ENCODE results near the gene SOX15.

Gene SOX15

DNA sequence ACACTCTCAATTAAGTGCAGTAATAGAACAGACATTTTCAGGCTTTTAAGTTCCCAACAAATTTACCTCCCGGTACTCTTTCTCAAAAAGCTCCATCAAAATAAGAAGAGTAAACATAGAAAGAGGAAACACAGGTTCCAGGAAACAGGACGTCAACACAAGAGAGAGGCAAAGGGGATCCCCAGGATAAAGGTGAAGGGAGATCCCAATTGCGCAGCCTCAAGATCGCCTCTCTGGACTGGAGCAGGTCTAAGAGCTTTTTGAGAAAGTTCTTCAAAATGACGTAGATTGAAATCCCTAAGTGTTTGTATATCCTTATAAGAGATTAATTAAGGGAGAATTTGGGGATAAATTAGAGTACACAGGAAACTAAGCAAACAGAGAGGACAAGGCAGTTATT lies 28.7 kb upstream of the SOX15 start:
- no peak overlapping the region for H3K4me3 ChIP-seq (ENCODE audit: low read depth, low read length)
- TF ChIP-seq, protein P1, sequence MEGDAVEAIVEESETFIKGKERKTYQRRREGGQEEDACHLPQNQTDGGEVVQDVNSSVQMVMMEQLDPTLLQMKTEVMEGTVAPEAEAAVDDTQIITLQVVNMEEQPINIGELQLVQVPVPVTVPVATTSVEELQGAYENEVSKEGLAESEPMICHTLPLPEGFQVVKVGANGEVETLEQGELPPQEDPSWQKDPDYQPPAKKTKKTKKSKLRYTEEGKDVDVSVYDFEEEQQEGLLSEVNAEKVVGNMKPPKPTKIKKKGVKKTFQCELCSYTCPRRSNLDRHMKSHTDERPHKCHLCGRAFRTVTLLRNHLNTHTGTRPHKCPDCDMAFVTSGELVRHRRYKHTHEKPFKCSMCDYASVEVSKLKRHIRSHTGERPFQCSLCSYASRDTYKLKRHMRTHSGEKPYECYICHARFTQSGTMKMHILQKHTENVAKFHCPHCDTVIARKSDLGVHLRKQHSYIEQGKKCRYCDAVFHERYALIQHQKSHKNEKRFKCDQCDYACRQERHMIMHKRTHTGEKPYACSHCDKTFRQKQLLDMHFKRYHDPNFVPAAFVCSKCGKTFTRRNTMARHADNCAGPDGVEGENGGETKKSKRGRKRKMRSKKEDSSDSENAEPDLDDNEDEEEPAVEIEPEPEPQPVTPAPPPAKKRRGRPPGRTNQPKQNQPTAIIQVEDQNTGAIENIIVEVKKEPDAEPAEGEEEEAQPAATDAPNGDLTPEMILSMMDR (IDR thresholded peaks at IDR 0.05; ENCODE audit: borderline replicate concordance, insufficient read depth, low read depth, low read length) = no peak

DNA sequence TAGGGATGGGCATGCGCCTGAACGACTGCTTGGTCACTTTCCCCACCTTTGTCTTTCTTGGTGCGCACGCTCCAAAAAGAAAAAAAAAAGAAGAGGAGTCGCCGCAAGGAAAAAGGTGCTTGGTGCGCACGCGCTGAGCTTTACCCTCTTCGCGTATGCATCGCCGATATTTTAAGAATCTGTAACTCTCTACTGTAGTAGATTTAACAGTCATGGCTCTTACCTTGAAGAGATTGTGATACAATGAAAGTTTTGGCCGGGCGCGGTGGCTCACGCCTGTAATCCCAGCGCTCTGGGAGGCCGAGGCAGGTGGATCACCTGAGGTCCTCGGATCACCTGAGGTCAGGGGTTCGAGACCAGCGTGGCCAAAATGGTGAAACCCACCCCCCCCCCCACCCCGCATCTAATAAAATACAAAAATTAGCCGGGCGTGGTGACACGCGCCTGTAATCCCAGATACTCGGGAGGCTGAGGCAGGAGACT lies 25.4 kb upstream of the SOX15 start:
- H3K4me3 ChIP-seq (ENCODE audit: low read depth, low read length) = peak overlapping the region; percentile 39
- TF ChIP-seq, protein P1 (IDR thresholded peaks at IDR 0.05; ENCODE audit: borderline replicate concordance, insufficient read depth, low read depth, low read length) = no peak

DNA sequence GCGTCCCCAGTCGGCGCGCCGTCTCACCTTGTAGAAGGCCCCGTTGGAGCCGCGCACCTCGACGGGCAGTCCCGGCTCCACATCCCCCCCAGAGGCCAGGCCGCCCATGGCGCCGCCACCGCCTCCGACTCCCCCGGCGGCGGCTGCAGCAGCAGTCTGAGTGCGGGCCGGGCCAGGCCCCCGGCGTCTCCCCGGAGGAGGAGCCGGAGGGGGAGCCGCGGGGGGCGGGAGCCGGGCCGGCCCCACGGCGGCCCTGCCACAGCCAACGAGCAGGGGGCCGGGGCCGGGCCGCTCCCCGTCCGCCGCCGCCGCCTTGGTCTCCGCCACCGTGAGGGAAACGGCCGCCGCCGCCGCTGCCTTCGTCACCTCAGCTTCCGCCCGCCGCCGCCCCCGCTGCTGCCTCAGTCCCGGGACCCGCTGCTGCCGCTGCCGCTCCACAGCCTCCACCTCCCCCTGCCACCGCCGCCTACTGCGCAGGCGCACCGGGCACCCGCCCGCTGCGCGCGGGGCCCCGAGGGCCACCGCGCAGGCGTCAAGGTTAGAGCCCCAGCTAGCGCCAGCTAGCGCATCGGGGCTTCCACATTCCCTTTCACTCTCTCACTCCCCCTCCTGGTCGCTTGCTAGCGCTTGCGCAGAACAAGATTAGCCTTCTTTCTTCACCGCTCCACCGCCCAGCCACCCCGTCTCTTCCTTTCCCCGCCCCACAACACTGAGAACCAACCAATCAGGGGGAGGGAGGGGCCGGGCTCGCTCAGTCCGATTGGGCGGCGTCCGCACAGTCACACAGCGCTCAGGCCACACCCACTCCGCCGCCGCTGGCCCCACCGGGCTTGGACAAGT lies 24.8 kb upstream of the SOX15 start, which contains the start of gene FXR2:
Gene FXR2 (minus strand): TSS at position 473 of the 840 bp plus-strand sequence. CDS start 365 bp downstream, at position 108.
- TF ChIP-seq, protein P1 (IDR thresholded peaks at IDR 0.05; ENCODE audit: borderline replicate concordance, insufficient read depth, low read depth, low read length) = peak; percentile 80
- peak within 1 kb of the TSS; percentile 89 for H3K4me3 ChIP-seq (ENCODE audit: low read depth, low read length)

DNA sequence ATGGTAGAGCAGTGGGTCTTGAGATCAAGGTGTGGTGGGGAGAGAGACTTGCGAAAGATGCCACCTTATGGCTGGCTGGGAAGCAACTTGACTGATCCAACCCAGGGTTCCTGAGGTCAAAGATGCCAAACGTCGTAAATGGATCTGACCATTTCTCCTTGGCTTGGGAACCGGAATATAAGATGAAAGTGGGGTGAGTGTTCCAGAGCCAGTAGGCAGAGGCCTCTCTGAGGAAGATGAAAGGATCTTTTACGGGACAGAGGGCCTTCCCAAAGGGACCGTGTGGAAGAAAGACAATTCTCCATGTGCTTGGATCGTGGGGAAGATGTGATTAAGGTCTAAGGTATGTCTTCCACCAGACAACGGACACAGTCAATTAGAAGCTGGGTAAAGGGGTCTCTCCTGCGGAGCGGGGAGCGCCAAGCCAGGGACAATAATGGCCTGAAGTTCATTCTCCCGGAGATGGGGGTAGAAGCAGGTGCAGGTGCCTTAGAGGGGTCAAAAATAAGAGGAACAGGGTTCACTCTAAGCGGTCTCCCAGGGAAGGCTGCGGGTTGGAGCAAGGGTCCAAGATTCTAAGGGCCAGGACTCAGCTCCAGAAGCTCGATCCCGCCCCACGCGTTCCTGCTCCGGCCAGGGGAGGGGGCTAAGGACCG lies 24.0 kb upstream of the SOX15 start:
- H3K4me3 ChIP-seq (ENCODE audit: low read depth, low read length) = peak overlapping the region; percentile 89
- TF ChIP-seq, protein P1 (IDR thresholded peaks at IDR 0.05; ENCODE audit: borderline replicate concordance, insufficient read depth, low read depth, low read length) = no peak

DNA sequence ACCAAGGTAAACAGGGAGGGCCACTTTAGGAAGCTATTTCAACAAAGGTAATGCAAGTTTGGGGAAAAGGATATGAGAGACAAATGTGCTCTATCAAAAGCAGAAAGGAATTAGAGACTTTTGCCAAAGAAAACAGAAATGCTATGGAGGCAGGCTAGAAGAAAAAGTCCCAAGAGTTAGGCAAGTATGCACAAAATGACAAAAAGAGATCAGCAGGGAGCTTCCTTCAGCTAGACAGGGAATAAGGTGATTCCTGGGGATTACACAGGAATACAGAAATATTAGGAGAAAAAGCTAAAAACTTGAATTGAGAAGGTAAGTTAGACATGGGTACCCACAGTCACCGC lies 22.4 kb upstream of the SOX15 start:
- H3K4me3 ChIP-seq (ENCODE audit: low read depth, low read length) = no peak overlapping the region
- TF ChIP-seq, protein P1 (IDR thresholded peaks at IDR 0.05; ENCODE audit: borderline replicate concordance, insufficient read depth, low read depth, low read length) = no peak

DNA sequence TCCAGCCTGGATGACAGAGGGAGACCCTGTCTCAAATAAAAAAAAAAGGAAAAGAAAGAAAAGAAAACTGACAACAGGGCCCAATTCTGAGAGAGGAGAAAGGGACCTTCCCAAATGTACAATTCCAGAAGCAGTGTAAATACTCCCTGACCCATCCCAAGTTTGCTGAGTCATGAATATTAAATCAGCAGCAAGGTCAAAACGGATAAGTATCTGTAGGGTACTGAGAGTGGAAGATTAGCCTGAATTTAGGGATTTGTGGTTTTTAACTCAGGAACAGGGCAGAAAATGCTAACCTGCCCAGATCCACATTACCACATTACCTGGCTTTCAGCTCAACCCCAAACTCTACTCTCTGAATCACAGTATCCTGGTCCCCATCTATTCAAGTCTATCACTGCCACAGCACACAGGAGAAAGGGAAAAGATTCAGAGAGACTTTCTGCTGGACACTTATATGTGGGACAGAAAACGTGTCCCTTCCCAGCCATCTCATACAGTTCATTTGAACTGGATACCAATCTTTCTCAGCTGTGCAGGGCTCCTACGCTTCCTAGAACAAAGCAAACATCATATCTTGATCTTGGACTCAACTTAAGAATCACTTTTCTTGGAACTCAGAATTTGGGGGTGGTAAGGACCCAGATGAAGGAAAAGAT lies 21.9 kb upstream of the SOX15 start:
- TF ChIP-seq, protein P1 (IDR thresholded peaks at IDR 0.05; ENCODE audit: borderline replicate concordance, insufficient read depth, low read depth, low read length) = no peak
- no peak overlapping the region for H3K4me3 ChIP-seq (ENCODE audit: low read depth, low read length)

Data from GM12875 (cell line).